HG02840 (cell line): ENCODE data around the gene ARHGEF10L.

ENCODE experiments used
- ATAC-seq: cut with Tn5 transposase; IDR thresholded peaks from one replicate; pipeline ENCODE4 v1.9.1; 2021; ENCODE audit warnings: mild to moderate bottlenecking, moderate library complexity, moderate number of reproducible peaks; ENCODE audit not compliant: unreplicated experiment, low FRiP score

The ARHGEF10L gene

DNA sequence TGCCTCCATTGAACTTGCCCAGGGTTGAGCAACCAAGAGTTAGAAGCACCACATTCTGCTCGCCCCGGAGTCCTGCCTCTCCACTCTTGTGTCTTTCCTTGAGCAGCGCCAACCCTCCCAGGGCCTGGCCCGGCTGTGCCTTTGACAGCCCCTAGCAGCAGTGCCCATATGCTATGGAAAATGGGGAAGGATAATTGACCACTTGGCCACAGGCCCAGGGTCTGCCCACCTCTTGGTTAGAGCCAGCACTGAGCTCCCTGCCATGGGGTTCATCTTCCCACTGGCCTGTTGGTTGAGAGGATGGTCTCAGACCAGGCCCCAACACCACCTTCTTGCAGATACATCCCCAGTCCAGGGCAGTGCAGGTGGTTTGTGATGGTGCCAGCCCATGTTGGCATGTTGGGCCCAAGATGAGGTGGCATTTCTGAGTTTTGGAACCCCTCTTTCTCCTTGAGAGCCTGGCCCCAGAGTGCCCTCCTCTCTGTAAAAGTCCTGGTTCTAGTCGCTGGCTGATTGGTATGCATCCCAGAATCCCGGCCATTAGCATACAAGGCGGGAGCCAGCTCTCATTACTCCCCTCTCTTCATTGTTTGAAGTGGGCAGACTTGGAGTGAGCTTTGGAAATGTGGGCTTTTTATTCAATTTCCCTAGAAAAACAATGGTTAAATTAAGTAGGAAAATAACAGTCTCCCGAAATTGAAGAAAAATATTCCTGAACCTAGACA lies 7.6 kb downstream of the ARHGEF10L start:
- ATAC-seq: no peak

DNA sequence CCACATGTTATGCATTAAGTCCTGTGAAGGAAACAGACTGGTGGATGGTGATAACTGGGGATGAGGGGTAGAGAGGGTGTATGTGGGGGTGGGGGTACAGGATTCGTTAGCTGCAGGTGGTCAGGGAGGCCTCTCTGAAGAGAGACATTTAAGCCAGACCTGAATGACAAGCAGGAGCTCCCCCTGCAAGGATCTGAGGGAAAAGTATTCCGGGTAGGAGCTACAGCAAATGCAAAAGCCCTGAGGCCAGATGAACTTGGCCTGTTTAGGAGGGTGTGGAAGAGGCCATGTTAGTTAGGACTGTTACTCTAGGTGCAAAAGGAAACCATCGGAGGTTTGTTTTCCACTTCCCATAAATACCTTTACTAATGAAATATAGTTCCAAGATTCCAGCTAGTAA lies 9.9 kb downstream of the ARHGEF10L start:
- no peak for ATAC-seq

DNA sequence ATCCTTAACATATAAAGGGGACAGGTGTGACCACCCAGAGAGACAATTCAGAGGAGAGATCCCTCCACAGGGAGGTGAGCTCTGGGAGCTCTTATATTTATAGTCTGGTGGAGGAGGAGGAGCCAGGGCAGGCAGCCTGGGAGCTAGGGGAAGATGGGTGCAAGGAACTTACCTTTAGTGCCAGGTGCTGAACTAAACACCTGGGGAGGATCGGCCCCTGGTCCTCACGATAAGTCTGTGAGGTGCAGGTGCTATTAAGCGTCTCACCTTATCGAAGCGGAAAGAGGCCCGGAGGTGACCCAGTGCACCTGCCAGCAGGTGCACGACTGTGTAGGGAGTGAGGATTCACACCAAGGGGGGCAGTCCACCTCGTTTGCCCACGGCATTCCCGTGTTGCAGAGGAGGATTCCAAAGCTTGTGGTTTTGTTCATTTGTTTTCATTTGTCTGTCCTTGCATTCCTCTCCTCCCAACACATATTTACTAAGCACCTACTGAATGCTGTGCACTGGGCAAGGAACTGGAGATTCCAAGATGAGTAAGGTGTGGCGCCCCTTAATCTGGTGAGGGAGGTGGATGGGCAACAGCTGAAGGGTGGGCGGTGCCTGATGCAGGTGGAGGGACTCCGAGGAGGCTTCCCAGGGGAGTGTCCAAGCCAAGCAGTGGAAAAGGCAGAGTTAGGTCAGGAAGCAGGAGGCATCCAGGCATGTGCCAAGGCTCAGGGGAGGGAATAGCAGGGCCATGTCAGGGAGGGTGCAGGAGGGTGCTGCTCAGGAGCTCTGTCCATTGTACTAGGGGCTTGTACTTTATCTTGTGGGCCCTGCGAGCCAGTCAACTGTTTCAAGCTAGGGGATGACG lies 11.5 kb downstream of the ARHGEF10L start:
- ATAC-seq: no peak

DNA sequence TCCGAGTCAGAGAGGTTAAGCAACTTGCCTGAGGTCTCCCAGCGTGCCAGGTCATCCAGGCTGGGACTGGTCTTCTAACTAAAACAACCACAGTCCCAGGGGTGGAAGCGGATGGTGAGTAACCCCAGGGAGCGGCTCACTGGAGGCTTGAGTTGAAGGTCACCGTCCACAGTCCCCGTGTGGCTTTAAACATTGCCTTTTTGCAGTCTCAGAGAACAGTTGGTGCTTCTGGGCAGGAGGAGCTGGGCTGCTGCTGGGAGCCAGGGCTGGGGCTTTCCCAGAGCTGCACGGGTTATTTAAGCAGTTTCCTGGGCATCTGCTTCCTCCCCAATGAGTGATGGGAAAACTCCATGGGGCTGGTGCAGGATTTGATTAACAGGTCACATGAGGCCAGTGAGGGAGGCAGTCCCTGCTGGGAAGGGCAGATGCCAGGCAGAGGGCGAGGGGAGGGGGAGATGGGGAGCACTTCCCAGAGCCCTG lies 12.3 kb downstream of the ARHGEF10L start:
- no peak for ATAC-seq

DNA sequence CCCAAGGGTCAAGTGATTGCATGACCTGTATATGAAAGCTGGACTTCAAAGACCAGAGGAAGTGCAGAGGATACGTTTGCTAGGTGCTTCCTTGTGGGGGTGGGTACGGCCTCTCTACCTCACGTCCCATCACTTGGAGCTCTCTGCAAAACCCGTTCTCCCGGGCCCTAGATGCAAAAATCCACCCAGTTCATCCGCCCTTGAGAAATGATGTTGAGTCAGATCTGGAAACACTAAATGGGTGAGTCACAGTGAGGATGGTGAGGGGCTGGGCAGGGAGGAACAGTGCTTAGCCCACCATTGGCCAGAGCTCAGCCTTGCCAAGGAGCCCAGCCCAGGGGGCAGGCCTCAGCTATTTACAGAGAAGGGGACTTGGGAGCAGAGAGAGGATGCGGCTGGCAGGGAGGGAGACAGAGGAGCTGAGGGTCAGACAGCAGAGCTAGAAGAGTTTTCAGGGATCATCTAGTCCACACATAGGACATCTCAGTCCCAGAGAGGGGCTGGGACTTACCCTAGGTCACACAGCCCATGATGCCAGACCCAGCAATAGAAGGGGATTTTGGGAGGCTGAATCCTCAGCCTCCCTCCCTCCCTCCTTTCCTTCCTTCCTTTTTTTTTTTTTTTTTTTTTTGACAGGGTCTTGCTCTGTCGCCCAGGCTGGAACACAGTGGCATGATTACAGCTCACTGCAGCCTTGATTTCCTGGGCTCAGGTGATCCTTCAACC lies 14.6 kb downstream of the ARHGEF10L start:
- no peak for ATAC-seq

DNA sequence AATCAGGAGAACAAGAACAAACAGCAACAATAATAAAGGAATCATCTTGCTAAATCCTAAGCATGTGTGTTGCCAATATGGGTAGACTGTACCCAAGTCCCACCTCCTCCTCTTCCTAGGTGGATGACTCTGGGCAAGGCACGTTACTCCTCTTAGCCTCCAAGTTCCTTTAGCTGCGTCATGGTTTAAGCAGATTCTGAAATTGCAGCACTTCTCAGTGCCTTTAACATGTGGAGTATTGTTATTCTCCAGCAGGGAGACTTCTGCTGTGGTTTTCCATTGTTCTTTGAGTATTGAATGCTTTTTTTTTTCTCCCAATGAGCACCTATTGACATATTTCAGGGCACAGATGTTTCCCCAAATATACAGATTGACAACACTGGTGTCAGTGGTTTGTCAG lies 15.5 kb downstream of the ARHGEF10L start:
- ATAC-seq: no peak

DNA sequence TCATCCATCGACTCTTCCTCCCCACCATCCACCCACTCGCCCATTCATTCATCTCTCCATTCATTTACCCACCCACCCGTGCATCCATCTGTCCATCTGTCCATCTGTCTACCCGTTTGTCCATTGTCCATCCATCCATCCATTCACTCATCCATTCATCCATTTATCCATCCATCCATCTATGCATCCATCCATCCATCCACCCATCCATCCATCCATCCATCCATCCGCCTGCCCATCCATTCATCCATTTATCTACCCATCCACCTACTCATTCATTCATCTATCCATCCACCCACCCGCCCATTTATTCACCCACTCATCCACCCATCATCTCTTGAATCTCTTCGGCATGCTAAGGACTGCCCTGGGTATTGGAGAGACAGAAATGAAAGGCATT lies 18.5 kb downstream of the ARHGEF10L start:
- ATAC-seq: no peak

DNA sequence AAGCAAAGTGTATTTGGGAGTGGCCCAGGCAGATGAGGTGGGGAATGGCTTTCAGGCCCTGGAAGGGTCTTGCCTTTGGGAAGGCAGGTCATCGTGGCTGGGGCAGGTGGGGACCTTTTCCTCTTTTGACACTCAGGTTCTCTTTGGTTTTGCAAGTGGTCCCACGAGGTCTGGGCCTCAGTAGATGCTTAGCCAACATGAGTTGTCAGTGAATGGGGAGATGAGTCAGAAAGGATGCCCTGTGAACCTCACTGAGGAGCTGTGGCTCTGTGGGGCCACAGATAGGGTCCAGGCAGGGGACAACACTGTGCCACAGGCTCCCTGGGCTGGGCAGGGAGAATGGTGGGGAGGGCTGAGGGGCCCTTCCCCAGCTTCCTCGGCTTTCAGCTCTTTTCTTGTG lies 19.0 kb downstream of the ARHGEF10L start:
- ATAC-seq: no peak

DNA sequence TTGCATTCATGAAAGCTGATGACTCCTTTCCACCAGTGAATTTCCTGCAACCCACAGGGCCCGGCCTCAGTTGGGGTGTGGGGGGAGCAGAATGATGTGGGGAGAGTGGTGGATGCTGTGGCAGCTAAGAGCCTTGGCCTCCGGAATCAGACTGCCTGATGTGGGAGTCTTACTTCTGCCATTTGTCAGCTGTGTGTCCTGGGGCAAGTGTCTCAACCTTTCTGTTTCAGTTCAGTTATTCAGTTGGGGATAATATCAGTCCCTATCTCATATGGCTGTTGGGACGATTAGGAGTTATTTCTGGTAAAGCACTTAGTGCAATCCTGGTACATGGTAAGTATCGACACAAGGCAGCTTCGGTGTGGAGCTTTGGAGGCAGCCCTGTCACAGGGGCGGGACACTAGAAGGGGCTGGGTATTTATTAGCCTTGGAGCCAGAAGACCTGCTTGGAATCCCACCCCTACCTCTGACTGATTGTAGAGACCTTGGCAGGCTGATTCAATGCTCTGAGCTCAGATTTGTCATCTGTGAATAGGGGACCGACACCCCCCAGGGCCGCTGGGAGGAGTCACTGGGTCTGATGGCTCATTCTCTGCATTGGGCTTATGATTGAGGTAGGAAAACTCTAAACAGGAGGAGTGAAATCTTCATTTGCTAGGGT lies 19.6 kb downstream of the ARHGEF10L start:
- ATAC-seq: no peak

DNA sequence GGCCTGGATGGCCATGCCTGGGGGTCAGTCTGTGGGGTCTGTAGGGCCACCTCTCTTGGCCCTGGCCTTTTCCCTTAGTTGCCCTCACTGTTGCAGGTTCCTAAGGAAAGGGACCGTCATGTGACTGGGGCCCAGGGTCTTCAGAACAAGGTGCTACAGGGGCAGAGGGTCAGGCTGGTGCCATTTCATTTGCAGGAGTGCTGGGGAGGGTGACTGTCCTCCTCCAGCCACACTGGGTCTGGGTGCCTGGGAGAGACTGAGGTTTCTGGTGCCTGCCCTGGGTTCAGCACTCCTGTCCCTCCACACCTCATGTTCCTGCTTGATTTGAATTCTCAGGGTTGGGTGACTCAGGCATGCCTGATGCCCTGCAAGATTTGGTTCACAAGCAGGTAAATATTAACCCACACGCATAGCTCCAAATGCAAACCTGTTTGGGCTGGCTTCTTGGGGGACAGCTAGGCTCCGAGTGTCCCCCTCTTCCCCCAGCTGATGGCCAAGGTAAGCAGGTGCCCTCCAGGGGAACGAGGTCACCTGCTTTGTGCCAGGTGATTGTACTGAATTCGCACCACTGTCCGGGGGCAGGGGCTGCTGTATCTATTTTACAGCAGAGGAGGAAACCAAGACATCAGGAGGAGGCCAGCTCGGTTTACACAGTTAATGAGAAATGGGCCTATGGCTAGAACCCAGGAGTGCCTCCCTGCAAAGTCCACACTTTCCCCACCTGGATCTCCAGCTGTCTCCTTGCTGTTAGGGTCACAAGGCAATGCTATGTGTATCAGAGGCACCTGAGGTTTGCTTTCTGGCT lies 20.3 kb downstream of the ARHGEF10L start:
- ATAC-seq: no peak

DNA sequence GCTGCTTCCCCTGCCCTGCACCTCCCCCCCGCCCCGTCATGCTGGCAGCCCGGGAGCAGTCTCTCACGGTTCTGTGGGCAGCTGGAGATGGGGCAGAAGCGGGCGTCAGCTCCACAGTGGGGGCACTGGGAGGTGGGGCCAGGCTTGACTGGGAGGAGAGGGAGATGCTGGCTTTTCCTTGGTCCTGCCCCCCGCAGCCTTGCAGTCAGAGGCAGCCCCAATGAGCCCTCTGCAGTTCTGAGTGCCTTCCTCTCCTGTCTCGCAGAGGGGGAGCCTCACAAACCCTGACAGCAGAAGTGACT lies 21.7 kb downstream of the ARHGEF10L start:
- no peak for ATAC-seq

DNA sequence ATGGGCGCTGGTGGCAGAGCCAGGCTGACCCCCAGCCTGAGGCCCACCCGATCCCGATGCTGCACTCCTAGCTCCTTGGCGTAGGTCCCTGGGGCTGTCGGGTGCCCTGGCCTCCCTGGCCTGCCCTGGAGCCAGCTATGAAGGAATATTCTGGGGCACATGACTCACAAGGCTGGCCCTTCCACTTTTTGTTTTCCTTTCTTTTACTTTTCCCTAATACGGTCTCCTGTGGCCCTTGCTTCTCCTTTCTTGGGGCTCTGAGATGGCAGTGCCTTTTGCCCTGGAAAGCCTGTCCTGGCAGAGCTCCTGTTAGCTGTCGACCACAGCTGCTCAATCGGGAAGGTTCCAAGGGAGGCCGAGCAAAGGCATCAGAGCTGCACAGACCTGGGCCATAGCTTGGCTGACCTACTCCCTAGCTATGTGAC lies 22.1 kb downstream of the ARHGEF10L start:
- no peak for ATAC-seq

DNA sequence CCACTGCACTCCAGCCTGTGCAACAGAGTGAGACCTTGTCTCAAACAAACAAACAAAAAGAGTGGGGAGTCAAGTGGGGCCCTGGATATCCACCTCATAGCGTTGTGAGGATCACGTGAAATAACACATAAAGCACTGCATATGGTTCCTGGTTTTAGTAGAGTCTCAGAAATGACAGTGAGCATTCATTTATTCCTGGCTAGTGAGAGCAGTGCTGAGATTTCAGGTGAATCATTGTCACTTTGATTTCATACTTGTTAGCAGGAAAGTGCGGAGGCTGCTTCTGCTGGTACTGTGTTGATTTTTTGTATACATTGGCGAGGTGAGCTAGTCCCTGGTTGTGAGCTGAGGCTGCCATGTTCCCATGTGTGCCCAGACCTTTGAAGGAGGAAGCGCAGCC lies 22.9 kb downstream of the ARHGEF10L start:
- no peak for ATAC-seq

DNA sequence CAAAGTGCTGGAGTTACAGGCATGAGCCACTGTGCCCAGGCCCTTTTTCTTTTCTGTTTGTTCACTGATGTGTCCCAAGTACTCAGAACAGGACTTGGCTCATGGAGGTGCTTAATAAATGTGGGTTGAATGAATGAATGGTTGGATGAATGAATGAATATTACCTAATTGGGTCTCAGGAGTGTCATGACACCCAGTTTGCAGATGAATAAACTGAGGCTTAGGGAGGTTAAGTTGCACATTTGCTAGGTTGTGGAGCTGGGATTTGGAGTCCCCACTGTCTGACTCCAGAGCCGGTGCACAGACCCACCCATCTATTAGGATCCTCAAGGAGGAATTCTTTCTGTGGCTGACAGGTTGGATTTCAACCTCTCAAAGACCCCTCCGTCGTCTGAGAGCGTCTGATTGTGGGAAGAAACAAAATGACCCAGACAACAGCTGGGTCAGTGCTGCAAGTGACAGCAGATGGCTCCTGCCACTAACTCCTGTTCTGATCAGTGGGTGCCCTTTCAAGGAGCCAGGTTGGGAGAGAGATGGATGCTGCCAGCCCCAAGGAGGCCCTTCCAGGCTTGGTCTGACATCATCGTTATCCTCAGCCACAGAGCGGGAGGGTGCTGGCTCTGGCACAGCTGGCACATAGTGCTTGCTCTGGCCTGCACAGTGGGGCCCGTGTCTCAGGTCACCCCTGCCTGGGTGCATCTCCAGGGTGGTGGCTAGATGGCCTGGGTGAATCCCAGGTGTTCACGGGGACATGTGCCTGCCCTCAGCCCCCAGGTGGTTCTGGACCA lies 24.2 kb downstream of the ARHGEF10L start:
- no peak for ATAC-seq

DNA sequence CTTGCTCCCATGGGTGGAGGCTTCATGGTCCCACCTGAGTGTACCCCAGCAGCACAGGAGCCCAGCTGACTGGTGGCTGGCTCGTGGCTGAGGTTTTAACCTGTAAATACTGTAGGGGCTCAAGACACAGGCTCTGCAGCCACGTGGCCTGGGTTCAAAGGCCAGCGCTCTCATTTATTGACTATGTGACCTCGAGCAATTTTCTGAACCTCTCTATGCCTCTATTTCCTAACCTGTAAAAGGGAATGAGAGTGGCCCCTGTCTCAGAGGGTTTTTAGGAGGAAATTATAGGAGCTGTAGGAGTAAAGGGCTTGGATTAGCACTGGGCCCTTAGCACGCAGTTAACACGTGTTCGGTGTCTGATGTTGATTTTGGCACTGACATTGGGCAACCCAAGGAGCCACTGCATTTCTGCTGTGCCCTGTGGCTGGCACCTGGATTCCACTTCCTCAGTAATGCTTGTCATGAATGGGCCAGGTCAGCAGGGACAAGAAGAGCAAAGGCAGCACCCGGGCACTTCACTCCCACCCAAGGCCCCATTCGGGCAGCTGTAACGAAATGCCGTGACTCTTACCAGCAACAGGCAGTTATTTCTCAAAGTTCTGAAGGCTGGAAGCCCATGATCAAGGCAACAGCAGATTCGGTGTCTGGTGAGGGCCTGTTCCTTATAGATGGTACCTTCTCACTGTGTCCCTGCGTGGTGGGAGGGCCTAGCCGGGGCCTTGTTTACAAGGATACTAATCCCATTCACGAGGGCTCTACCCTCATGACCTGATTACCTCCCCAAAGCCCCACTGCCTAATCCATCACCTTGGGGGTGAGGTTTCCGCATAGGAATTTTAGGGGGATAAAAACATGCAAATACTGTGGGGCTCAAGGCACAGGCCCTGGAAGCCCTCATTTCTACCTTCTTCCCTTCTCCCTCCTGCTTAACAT lies 25.2 kb downstream of the ARHGEF10L start:
- ATAC-seq: no peak

DNA sequence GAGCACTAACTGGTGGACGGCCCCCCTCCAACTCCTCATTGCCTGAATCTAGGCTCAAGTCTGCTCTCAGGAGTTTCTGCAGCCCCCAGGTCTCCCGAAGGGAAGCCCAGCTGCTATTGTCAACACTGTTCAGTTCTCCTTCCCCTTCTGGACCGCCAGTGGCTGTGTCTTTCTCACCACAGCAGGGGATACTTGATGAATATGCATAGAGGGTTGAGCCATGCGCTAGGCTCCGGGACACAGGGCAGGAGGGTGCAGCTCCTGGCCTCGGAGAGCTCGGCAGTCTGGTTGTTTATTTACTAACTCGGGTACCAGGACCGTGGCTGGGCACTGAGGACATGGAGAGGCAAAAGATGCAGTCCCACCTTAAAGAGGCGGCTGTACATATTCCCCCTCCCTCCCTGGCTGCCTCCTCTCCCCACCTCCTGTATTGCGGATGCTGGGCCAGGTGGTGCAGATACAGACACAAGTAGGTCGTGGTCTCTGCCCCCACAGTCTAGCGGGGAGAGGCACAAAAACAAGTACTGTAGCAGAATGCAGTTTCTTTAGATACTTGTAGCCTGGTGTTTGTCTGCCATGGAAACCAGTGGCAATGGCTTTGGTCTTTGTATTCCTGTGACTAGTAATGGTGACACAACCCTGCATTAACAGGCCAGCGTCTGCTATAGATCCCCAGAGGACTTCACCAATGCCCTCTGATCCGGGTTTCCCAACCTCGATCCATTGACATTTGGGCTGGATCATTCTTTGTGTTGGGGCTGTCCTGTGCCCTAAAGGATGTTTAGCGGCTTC lies 26.2 kb downstream of the ARHGEF10L start:
- ATAC-seq: no peak

DNA sequence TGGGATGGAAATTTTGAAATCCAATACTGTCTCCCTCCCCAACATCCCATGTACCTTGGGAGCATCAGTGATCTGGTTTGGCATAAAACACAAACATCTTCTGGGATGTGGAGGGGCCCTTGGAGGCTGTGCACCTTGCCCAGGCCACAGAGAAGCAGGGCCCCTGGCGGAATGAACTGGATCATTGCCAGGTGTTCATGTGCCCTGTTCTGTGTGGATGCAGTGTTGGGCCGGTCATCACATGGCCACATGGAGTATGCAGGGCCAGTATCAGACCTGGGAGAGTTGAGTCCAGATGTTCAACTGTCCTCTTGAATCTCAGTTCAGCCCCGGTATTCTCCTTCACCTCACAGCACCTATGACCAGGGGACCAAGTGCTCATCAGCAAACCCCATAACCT lies 26.9 kb downstream of the ARHGEF10L start:
- ATAC-seq: no peak
